K562 (cell line): ENCODE measurements around the gene RHCG.

ENCODE experiments used
- ATF7 ChIP-seq: fragments of 450-650 bp; IDR thresholded peaks from 2 replicates; pipeline ENCODE4 v1.7.1; 2014; ENCODE audit warnings: mild to moderate bottlenecking, moderate library complexity
- HMG20B ChIP-seq: fragments of 250-450 bp; sonication (Bioruptor Pico); IDR thresholded peaks from 2 replicates; pipeline ENCODE4 v1.5.0; 2021; ENCODE audit warnings: mild to moderate bottlenecking
- TAF1 ChIP-seq: IDR thresholded peaks from 2 replicates; pipeline ENCODE4 v1.6.1; 2011; ENCODE audit warnings: mild to moderate bottlenecking, low read length, moderate library complexity; ENCODE audit not compliant: insufficient read depth, control insufficient read depth, severe bottlenecking; ENCODE audit errors: extremely low read depth
- TFAP4 ChIP-seq: sonication (generic); formaldehyde crosslinking; IDR thresholded peaks from 2 replicates; pipeline ENCODE4 v1.8.0; 2022; ENCODE audit warnings: missing genetic modification reagents, mild to moderate bottlenecking, moderate library complexity, borderline replicate concordance
- ZBTB2 ChIP-seq: fragments of 450-650 bp; IDR thresholded peaks from 2 replicates; pipeline ENCODE4 v1.6.1; 2016; ENCODE audit warnings: antibody characterized with exemption
- ZFP36 ChIP-seq: fragments of 150-350 bp; IDR thresholded peaks from 2 replicates; pipeline ENCODE4 v1.6.1; 2018; ENCODE audit warnings: low read length, low read depth; ENCODE audit not compliant: partially characterized antibody
- ZNF24 ChIP-seq: fragments of 450-650 bp; IDR thresholded peaks from 2 replicates; pipeline ENCODE4 v1.6.1; 2016

GRCh38 chr15:89460048-89460447, 36.3 kb downstream of the RHCG start:
- TF ChIP-seq HMG20B (CRISPR knock-in tag) = no peak
- no peak for TF ChIP-seq TAF1
- no peak for TF ChIP-seq ZNF24
- no peak for TF ChIP-seq ZFP36
- TF ChIP-seq ZBTB2 = no peak
- TF ChIP-seq TFAP4 (CRISPR knock-in tag) = no peak
- TF ChIP-seq ATF7 = no peak
